GM12864 (cell line): Measurements from ENCODE around the gene RHOB.

ENCODE experiments used
- DNase-seq: peaks from one replicate; pipeline ENCODE4 v3.0.0-alpha.2; 2011; ENCODE audit warnings: low read depth
- H3K4me3 ChIP-seq: 2 replicates; pipeline ENCODE4 v1.5.1; 2011; ENCODE audit warnings: mild to moderate bottlenecking, low read depth, low read length, control low read depth
- TF ChIP-seq, protein P1 (sequence below): IDR thresholded peaks from 2 replicates; pipeline ENCODE4 v1.5.1; 2011; ENCODE audit warnings: low read depth, mild to moderate bottlenecking, moderate library complexity, low read length, control low read depth, inconsistent platforms; ENCODE audit errors: missing control alignments

Gene RHOB

DNA sequence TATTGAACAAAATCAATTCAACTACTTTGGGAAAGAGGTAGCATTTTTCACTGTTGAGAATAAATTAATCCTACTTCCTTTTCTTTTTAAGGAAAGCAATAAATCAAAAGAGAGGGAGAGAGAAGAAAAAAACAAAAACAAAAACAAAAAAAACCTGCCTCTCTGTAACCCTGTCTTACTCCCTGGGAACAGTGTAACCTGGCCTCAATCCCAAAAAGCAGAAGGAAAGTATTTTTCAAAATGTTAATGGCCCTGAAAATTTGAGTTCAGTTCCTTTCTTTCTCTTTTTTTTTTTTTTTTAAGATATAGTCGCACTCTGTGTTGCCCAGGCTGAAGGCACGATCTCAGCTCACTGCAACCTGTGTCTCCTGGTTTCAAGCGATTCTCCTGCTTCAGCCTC lies 35.9 kb downstream of the RHOB start:
- TF ChIP-seq, protein P1, sequence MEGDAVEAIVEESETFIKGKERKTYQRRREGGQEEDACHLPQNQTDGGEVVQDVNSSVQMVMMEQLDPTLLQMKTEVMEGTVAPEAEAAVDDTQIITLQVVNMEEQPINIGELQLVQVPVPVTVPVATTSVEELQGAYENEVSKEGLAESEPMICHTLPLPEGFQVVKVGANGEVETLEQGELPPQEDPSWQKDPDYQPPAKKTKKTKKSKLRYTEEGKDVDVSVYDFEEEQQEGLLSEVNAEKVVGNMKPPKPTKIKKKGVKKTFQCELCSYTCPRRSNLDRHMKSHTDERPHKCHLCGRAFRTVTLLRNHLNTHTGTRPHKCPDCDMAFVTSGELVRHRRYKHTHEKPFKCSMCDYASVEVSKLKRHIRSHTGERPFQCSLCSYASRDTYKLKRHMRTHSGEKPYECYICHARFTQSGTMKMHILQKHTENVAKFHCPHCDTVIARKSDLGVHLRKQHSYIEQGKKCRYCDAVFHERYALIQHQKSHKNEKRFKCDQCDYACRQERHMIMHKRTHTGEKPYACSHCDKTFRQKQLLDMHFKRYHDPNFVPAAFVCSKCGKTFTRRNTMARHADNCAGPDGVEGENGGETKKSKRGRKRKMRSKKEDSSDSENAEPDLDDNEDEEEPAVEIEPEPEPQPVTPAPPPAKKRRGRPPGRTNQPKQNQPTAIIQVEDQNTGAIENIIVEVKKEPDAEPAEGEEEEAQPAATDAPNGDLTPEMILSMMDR = no peak
- H3K4me3 ChIP-seq = no peak overlapping the region
- DNase-seq = no peak

DNA sequence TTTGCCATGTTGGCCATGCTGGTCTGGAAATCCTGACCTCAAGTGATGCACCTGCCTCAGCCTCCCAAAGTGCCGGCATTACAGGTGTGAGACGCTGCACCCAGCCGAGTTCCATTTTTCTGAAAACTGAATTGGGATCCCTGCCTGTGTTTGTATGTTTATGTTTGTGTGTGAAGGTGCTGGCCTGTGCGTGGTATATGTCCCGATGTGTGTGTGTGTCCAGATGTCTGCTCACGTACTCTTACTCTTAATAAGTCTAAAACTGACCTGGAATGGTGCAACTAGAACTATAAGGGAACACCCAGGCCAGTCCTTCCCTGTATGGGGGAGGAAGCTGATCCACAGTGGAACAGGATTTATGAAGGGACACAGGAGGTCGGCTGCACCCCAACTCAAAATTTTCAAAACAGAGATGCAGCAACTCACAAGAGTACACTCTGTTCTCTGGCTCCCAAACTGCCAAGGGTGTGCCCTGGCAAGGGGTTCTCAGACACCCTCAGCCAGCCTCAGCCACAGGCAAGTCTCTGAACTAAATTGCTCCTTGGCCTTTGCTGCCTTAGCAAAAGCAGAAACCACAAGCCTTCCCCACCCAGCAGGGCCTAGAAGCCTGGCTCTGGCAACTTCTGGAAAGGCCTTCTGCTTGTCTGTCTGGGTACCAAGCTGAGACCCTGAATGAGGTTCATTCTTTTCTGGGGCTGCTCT lies 36.5 kb downstream of the RHOB start:
- TF ChIP-seq, protein P1 = no peak
- no peak for DNase-seq
- no peak overlapping the region for H3K4me3 ChIP-seq

DNA sequence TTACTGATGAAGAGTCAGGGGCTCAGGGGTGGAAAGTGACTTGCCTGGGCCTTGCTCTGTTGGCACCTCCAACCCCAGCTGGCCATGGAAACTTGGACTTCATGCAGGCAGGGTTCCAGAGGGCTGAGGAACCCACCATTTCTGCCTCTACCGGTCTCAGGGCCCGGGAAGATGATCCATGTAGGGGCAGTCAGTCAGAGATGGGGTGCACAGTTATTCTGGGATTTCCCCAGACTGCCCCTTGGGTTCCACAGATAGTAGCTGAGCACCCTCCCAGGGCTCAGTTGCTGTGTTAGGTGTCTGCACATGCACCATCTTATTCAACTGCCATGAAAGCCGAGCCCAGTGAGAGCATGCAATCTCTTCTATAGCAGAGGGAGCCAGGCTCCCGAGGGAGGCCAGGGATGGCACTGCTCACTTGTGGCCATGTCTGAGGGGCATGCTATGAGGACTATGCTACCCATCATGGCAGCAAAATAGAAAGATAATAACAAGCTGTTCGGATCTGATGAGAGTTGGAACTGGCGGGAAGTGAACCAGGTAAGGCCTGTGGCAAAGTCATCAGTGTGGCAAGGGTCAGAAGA lies 37.3 kb downstream of the RHOB start:
- DNase-seq = no peak
- H3K4me3 ChIP-seq = no peak overlapping the region
- TF ChIP-seq, protein P1 = no peak

DNA sequence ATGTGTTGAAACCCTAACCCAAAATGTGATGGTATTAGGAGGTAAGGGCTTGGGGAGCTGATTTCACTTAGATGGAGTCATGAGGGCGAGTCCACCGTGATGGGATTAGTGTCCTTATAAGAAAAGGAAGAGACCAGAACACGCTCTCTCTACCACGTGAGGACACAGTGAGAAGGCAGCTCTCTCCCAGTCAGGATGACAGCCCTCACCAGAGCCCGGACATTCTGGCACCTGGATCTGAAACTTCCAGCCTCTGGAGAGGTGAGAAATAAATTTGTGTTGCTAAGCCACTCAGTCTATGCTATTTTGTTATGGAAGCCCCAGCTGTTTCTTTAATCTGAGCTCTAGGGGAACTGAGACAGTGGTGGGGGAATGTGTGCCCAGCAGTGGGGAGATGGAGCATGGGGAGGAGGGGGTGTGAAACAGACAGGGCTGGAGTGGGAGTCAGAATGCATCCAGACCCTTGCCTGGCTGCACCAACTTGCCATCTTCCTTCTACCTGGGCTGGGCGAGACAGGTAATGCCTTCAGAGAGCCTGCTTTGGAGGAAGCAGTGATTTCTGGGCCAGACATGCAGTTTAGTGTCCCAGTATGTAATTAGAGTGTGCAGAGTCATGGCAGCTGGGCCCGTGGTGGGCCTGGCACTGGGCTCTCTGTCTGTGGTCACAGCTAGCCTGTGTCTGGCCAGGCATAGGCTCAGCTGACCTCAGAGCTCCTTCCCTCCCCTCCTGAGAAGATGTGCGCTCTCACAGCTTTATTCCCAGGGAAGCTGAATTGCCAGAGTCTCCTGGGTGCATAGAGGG lies 38.1 kb downstream of the RHOB start:
- H3K4me3 ChIP-seq = no peak overlapping the region
- TF ChIP-seq, protein P1 = no peak
- DNase-seq = no peak

DNA sequence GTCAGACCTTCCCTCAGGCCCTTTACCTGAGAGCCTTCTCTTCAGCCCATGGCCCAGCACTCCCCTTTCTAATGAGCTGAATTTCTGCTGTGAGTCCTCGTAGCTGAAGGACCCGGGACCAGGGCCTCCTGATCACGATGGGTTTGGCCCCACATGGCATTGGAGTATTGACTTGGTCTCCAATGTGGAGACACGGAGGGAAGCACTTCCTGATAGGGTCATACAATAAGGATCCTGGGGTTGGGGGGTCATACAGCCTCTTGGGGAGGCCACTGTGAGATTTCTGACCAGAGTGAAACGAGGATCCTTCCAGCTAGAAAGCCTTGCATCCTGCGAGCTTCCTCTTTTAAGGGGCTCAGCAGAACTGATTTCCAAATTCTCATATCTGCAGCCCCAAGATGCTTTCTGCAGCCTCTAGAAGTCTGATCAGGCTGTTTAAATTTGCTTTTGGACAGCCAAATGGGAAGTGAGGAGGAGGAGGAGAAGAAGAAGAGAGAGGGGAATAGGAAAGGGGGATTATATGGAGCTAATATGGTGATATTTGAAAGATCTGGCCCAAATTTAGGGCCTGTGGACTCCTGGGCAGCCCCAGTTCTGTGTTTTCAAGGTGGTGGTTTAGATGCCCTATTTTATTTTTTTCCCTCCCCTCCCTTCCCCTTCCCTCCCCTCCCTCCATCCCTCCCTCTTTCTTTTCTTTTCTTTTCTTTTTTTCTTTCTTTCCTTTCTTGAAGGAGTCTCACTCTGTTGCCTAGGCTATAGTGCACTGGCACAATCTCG lies 38.9 kb downstream of the RHOB start:
- no peak for DNase-seq
- no peak overlapping the region for H3K4me3 ChIP-seq
- TF ChIP-seq, protein P1 = no peak

DNA sequence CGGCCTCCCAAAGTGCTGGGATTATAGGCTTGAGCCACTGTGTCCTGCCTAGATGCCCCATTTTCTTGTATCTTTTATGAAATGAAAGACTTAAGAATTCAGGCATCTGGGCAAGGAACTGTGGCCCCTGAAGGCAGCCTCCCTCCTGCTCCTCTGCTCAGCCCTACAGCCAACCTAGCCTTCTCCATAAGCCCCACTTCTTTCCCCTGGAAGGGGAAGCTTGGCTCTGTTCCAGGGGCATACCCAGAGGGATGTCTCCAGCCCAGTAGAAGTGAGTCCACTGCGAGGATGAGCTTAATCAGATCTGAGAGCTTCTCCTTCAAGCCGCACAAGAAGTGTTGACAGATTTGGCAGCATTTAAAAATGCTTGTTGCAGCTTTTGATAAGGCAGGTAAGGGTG lies 39.7 kb downstream of the RHOB start:
- TF ChIP-seq, protein P1 = no peak
- DNase-seq = no peak
- H3K4me3 ChIP-seq = no peak overlapping the region
